HG02759 (cell line): Measurements from ENCODE around the gene MTURN.

ENCODE experiments used
- ATAC-seq: cut with Tn5 transposase; IDR thresholded peaks from one replicate; pipeline ENCODE4 v1.9.1; 2021; ENCODE audit warnings: mild to moderate bottlenecking, moderate library complexity; ENCODE audit not compliant: unreplicated experiment

Gene MTURN

GRCh38 chr7:30159698-30160143 is 24.9 kb downstream of the MTURN start:
- no peak for ATAC-seq

- no peak for ATAC-seq
These were observed 25.5 kb downstream of the MTURN start for GRCh38 chr7:30160329-30160728.

GRCh38 chr7:30162133-30162532 is 27.3 kb downstream of the MTURN start:
- ATAC-seq: no peak

- ATAC-seq: peak; percentile 40
These were observed 27.9 kb downstream of the MTURN start for GRCh38 chr7:30162622-30163124.

- ATAC-seq: peak; percentile 61
These were observed 28.6 kb downstream of the MTURN start for GRCh38 chr7:30163231-30163894.

DNA sequence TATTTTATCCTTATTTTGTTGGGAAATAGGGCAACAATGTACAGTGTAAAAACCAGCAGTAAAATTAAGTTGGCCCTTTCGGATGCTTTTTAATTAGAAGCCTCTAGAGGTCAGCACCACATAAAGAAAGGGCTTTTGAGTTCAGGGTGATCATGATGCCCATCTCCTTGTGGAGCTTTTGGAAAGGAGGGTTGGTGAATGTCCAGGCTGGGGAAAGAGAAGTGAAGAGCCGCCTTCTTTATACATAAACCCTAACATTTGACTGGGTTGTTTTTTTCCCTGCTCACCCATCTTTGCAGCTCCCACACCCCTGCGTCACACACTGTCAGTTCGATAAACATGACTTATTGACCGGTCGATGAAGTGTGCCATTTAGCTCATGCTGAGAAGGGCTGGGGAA is 29.8 kb downstream of the MTURN start:
- ATAC-seq: no peak

DNA sequence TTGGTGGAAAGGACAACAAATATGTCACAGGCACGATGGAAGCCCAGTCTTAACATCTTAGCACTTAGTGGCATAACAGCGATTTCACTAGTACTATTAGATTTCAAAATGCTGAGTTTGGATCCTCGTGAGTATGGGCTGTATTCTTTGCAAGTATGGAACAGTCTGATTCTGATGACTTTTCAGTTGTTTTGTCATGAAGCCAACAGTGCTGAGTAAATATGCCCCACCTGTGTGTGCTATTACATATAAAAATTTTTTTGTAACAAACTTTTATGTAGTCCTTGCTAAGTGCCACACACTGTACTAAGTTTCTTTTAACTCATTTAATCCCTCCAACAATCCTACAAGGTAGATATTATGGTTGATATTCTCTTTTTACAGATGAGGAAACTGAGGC is 30.8 kb downstream of the MTURN start:
- no peak for ATAC-seq

- no peak for ATAC-seq
These were observed 31.5 kb downstream of the MTURN start for GRCh38 chr7:30166155-30166840.

- ATAC-seq: no peak
These were observed 32.1 kb downstream of the MTURN start for GRCh38 chr7:30166841-30167235.

- no peak for ATAC-seq
These were observed 33.1 kb downstream of the MTURN start for GRCh38 chr7:30167901-30168300.

GRCh38 chr7:30168835-30169573 is 34.2 kb downstream of the MTURN start:
- ATAC-seq: no peak

- no peak for ATAC-seq
These were observed 34.8 kb downstream of the MTURN start for GRCh38 chr7:30169579-30169978.

GRCh38 chr7:30170476-30171205 is 35.9 kb downstream of the MTURN start:
- ATAC-seq: no peak

DNA sequence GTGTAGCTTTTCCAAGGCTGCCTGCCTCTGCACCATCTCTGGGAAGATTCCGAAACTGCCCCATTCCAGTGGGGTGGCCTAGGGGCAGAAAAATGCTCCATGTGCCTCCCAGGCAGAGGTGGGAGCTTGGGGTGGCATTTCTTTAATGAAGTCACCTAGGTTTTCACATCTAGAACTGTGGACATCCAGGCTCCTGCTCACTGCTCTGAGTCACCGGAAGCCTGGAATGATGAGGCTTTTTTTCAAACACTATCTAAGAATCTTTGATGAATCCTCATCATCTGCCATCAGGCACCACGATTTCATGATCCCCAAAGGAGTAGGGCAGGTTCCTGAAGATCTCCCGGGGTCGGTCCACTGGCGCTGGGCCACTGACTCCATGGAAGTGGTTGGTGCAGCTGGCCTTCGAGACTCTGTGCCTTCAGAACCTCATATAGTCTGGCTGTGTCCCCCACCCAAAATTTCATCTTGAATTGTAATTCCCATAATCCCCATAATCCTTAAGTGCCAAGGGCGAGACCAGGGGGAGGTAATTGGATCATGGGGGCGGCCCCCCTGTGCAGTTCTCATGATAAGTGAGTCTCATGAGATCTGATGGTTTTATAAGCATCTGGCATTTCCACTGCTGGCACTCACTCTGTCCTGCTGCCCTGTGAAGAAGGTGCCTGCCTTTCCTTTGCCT is 37.1 kb downstream of the MTURN start:
- no peak for ATAC-seq

GRCh38 chr7:30172451-30172850 is 37.7 kb downstream of the MTURN start:
- no peak for ATAC-seq

DNA sequence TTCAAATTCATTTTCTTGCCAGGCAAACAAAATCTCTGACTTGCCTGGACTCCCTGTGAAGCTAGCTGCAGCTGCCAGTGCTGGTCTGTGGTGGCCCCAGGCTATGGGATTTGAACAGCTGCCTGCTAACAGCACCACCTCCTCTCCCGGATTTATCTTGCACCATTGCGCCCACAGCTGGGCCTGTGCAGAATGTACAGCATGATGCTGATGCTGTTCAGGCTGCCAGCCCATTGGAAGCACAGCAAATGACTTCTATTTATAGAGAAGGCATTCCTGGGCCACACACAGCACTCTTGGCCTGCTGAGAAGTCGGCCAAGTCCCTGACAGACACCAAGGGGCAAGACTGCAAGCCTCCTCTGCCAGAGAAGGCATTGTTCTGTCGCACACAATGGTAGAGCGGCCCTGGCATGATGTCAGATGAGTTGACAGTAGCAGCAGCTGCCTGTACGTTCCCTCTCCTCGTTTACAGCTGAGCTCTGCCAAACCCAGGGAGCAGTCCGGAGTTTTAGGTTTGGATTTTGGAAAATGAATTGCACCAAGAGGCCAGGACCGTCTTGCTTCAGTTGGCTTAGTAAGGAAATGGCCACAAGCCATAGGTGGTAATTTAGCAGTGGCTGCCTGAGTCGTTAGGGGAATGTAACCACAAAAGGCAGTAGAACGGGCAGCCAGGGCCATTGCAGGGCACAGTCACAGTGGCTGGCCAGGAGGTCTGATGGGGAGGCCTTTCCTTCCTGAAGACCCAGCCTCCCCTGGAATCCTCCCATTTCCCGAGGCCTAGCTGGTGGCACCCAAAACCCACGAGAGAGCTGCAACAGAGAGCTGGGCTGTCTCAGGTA is 38.5 kb downstream of the MTURN start:
- no peak for ATAC-seq

GRCh38 chr7:30175180-30175579 is 40.4 kb downstream of the MTURN start:
- ATAC-seq: no peak

DNA sequence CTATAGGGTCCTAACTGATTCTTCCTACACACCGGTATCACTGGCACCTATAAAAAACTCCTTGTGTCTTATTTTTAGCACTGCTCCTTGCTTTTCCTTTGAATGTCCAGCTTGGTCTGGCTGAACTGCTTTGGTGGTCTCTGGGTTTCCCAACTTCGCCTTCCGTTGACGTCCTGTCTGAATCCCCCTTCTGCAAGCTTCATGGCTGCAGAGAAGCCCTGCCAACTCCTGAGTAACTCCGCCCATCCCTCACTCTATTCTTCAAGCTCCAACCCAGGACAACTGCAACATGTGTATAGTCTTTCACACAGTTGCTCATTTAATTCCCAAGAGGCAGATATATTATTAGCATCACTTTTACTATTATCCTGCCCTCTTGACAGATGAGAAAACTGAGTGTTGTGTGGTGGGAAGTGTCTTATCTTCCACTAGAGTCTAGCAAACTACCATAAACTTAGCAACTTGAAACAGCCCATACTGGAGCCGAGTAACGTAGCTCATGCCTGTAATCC is 40.9 kb downstream of the MTURN start:
- ATAC-seq: no peak

- ATAC-seq: peak; percentile 32
These were observed 41.8 kb downstream of the MTURN start for GRCh38 chr7:30176463-30177109.
